ENCODE results near the gene XRCC3.

The XRCC3 gene

GRCh38 chr14:103725001-103725682 lies 9.9 kb upstream of the XRCC3 start:
- DNase-seq = no peak

- no peak for DNase-seq
Measured at GRCh38 chr14:103724116-103724515, 8.9 kb upstream of the XRCC3 start.

GRCh38 chr14:103723748-103724081 lies 8.5 kb upstream of the XRCC3 start:
- DNase-seq = no peak

GRCh38 chr14:103721334-103722120 lies 6.3 kb upstream of the XRCC3 start:
- no peak for DNase-seq

GRCh38 chr14:103719751-103720150 lies 4.5 kb upstream of the XRCC3 start:
- no peak for DNase-seq

GRCh38 chr14:103718572-103718971 lies 3.3 kb upstream of the XRCC3 start:
- DNase-seq = no peak

- no peak for DNase-seq
Measured at GRCh38 chr14:103716899-103717411, 1.7 kb upstream of the XRCC3 start.

GRCh38 chr14:103716091-103716801 lies 995 bp upstream of the XRCC3 start:
- DNase-seq = no peak

- no peak for DNase-seq
Measured at GRCh38 chr14:103714063-103714724, 1.1 kb downstream of the XRCC3 start.

- DNase-seq = no peak
Measured at GRCh38 chr14:103713304-103714062, 1.8 kb downstream of the XRCC3 start.

- DNase-seq = no peak
Measured at GRCh38 chr14:103712633-103713247, 2.5 kb downstream of the XRCC3 start.

- DNase-seq = no peak
Measured at GRCh38 chr14:103711516-103712431, 3.5 kb downstream of the XRCC3 start.

- no peak for DNase-seq
Measured at GRCh38 chr14:103710771-103711377, 4.4 kb downstream of the XRCC3 start.

- DNase-seq = no peak
Measured at GRCh38 chr14:103709814-103710213, 5.4 kb downstream of the XRCC3 start.

GRCh38 chr14:103708750-103709187 lies 6.5 kb downstream of the XRCC3 start:
- DNase-seq = no peak

- no peak for DNase-seq
Measured at GRCh38 chr14:103707329-103708263, 7.7 kb downstream of the XRCC3 start.

- no peak for DNase-seq
Measured at GRCh38 chr14:103706551-103707328, 8.5 kb downstream of the XRCC3 start.

Data from NCI-H2081 treated with DMSO at 0.1 percent for 48 hours (cell line).